Body of pancreas (tissue), 4 donors: ENCODE measurements around the gene SORT1.
"Not testable (repeated sequence)": the region's sequence is repeated elsewhere in the genome, so short reads cannot be mapped to it uniquely, and the experiment has no call there.

Source experiments
- CTCF ChIP-seq, 7 experiments: fragments of 450-650 bp in 4 of 7; fragments of 200-600 bp in 3 of 7; sonication (generic) in 3 of 7; IDR thresholded peaks; one replicate each; pipeline ENCODE4 v1.5.1; 2016 to 2019; ENCODE audit warnings: antibody characterized with exemption in 7 of 7
- POLR2A ChIP-seq, 3 donors: fragments of 450-650 bp; IDR thresholded peaks; one replicate each; pipeline ENCODE4 v1.6.1; 2016; ENCODE audit warnings: antibody characterized with exemption in 3 of 3, mild to moderate bottlenecking in 2 of 3

- TF ChIP-seq CTCF, POLR2A (IDR thresholded peaks at IDR 0.05): not testable (repeated sequence)
Measured at GRCh38 chr1:109445949-109446695, 48.4 kb upstream of the SORT1 start.
